GM12873 (cell line): Measurements from ENCODE around the gene MCCD1.
A peak's percentile ranks its signal among the peaks of the same experiment; 100 is the strongest.

Experiments
- CTCF ChIP-seq: IDR thresholded peaks from 2 replicates; pipeline ENCODE4 v1.5.1; 2012; ENCODE audit warnings: low read depth, mild to moderate bottlenecking, moderate library complexity, low read length, control low read depth; ENCODE audit not compliant: insufficient read depth; ENCODE audit errors: missing control alignments

The MCCD1 gene

GRCh38 chr6:31567531-31568370 lies 39.0 kb downstream of the MCCD1 start:
- no peak for TF ChIP-seq CTCF

GRCh38 chr6:31568537-31568961 lies 39.8 kb downstream of the MCCD1 start:
- no peak for TF ChIP-seq CTCF

GRCh38 chr6:31569861-31570536 lies 41.2 kb downstream of the MCCD1 start:
- no peak for TF ChIP-seq CTCF

GRCh38 chr6:31572041-31572911 lies 43.5 kb downstream of the MCCD1 start, which contains the start of gene LTA:
TSS of gene LTA (plus strand) at chr6:31572289. CDS start at chr6:31572743, 454 bp downstream.
- TF ChIP-seq CTCF: no peak

GRCh38 chr6:31573239-31574105 lies 44.7 kb downstream of the MCCD1 start:
- no peak for TF ChIP-seq CTCF

GRCh38 chr6:31574106-31575061 lies 45.6 kb downstream of the MCCD1 start:
- TF ChIP-seq CTCF: peak; percentile 30
